HG02759 (cell line): Measurements from ENCODE around the gene XPO1.
"Not testable (repeated sequence)": the region's sequence is repeated elsewhere in the genome, so short reads cannot be mapped to it uniquely, and the experiment has no call there.

ENCODE experiments used
- ATAC-seq: cut with Tn5 transposase; IDR thresholded peaks from one replicate; pipeline ENCODE4 v1.9.1; 2021; ENCODE audit warnings: mild to moderate bottlenecking, moderate library complexity; ENCODE audit not compliant: unreplicated experiment

XPO1 gene

GRCh38 chr2:61536572-61537276 is 1.4 kb downstream of the XPO1 start:
- ATAC-seq, result peak; percentile 50

DNA sequence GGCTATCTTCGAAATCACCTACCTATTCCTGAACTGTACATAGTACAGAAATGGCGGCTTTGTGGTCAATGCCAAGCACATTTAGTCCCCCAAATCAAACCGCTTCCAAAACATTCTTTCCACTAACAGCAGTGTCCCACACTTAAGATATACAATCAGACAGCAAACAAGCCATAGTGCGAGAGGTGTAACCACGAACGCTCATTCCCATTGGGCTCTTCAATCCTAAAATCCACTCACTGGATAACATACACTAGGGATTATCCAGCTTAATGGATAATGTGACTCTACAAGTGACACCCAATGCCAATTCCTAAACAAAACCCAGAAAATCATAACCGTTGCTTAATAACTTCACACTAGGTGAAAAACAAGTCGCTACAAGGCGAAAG is 2.0 kb downstream of the XPO1 start:
- no peak for ATAC-seq

GRCh38 chr2:61535449-61535848 is 2.7 kb downstream of the XPO1 start:
- no peak for ATAC-seq

GRCh38 chr2:61534926-61535325 is 3.2 kb downstream of the XPO1 start:
- ATAC-seq, result no peak

GRCh38 chr2:61530749-61531148 is 7.4 kb downstream of the XPO1 start:
- ATAC-seq, result no peak

- ATAC-seq, result no peak
Measured at GRCh38 chr2:61529944-61530735, 8.0 kb downstream of the XPO1 start.

GRCh38 chr2:61520261-61520660 is 17.9 kb downstream of the XPO1 start:
- ATAC-seq, result no peak

- ATAC-seq, result no peak
Measured at GRCh38 chr2:61512768-61513398, 25.3 kb downstream of the XPO1 start.

DNA sequence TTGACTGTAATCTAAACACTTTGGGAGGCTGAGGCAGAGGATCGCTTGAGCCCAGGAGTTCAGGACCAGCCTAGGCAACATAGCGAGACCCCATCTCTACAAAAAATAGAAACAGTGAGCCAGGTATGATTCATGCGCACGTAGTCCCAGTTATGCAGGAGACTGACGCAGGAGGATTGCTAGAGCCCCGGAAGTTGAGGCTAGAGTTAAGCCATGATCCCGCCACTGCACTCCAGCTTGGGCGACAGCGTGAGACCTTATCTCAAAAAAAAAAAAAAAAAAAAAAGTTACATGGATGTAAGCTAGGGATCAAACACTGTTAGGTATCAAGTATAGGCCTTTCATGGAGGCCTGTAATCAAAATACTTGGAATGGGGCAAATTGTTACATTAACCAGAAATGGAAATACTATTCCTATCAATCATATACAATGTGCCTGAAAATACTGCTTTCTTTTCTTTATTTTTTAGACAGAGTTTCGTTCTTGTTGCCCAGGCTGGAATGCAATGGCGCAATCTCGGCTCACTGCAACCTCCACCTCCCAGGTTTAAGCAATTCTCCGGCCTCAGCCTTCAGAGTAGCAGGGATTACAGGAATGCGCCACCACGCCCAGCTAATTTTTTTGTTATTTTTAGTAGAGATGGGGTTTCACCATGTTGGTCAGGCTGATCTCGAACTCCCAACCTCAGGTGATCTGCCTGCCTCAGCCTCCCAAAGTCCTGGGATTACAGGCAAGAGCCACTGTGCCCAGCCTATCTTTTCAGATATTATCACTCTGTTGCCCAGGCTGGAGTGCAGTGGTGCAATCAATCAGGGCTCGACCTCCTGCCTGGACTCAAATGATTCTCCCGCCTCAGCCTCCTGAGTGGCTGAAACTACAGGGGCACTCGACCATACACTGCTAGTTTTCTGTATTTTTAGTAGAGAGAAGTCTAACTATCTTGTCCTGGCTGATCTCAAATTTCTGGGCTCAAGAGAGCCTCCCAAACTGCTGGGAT is 27.2 kb downstream of the XPO1 start:
- ATAC-seq, result no peak

DNA sequence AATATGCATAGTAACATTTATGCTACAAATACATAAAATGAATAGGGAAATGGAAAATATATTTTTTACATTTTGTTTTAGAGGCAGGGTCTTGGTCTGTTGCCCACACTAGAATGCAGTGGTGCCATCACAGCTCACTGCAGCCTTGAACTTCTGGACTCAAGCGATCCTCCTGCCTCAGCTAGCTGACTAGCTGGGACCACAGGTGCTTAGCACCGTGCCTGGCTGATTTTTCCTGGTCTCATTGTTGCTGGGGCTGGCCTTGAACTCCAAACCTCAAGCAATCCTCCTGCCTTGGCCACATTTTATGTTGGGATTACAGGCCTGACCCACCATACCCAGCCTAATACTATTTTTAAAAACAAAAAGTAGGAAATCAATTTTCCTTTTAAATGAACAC is 33.2 kb downstream of the XPO1 start:
- no peak for ATAC-seq

DNA sequence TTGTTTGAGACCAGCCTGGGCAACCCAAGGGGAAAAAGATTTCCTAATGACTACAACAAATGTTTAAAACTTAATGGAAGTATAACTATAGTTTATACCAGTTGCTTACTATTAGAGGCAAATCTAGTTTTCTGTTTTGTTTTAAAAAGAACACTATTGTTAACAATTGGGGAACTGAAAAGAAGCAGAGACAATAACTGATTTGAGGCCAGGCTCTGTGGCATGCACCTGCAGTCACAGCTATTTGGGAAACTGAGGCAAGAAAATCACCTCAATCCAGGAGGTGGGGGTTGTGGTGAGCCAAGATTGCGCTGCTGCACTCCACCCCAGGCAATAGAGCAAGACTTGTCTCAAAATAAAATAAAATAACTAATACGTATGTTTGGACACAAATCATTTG is 39.1 kb downstream of the XPO1 start:
- ATAC-seq, result no peak

DNA sequence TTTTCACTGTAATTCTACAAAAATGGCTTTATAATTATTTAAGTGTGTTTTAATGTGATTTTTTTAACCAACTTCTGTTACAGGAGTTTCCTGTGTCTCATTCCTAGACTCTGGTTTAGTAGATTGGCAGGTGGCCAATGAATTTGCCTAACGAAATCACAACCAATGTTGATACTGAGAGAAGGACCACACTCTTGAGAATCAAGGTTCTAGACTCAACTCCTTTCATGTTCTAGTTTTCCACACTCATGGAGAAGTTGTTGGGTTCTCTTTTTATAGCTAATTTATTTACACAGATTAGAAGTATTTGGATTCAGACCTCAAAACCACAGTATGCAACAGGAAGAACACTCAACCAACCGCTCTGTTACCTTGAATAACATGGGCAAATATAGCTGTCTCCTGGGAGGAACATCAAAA is 44.6 kb downstream of the XPO1 start:
- no peak for ATAC-seq

DNA sequence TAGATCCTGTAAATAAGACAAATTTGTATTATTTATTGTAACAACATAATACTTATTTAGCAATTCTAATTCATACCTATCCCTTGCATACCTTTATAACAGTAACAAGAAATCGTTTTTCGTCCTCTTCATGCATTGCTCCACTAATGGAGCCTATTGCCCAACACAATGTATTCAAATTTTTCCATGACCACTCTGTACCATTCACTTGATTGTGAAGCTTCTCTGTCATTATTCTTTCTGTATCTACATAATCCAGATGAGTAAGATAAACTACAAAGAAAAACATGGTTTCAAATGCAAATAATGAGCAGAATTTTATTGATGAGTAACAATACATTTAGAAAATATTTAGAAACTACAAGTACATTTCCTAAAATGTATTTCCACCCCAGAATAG is 45.7 kb downstream of the XPO1 start:
- no peak for ATAC-seq

- ATAC-seq, result no peak
Measured at GRCh38 chr2:61485281-61485680, 52.9 kb downstream of the XPO1 start.

DNA sequence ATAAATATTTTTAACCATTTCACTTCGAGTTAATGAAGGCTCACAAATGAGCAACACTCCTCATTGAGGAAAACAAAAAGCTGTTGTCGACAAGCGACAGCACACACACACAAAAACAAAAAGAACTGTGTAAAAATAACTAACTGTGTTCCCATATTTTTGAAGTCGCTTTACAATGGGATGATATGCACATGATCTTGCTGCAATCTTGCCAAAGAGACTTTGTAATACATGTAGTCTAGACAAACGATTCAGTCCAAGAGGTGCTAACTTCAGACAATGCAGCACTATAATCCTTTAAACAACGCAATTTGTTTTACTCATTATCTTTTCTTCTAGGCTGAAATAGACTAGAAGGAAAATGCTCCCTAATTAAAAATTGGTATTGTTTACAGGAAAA is 60.1 kb downstream of the XPO1 start:
- ATAC-seq, result no peak

- ATAC-seq, result not testable (repeated sequence)
Measured at GRCh38 chr2:61476929-61477589, 61.1 kb downstream of the XPO1 start.

GRCh38 chr2:61471905-61472805 is 66.0 kb downstream of the XPO1 start:
- ATAC-seq, result no peak

- ATAC-seq, result peak; percentile 83
Measured at GRCh38 chr2:61470965-61471904, 66.9 kb downstream of the XPO1 start, which contains the start of gene USP34. TSS of gene USP34 (minus strand) at chr2:61471087. CDS start at chr2:61470692, 395 bp downstream.
